ENCODE data around the gene TP53I13.

Gene TP53I13

GRCh38 chr17:29603109-29603674 lies 34.7 kb downstream of the TP53I13 start:
- TF ChIP-seq GATA3 (IDR thresholded peaks at IDR 0.05; ENCODE audit: low read depth, low read length) (no peak), GATA2 (IDR thresholded peaks at IDR 0.05; ENCODE audit: low read depth, low read length) (no peak)

DNA sequence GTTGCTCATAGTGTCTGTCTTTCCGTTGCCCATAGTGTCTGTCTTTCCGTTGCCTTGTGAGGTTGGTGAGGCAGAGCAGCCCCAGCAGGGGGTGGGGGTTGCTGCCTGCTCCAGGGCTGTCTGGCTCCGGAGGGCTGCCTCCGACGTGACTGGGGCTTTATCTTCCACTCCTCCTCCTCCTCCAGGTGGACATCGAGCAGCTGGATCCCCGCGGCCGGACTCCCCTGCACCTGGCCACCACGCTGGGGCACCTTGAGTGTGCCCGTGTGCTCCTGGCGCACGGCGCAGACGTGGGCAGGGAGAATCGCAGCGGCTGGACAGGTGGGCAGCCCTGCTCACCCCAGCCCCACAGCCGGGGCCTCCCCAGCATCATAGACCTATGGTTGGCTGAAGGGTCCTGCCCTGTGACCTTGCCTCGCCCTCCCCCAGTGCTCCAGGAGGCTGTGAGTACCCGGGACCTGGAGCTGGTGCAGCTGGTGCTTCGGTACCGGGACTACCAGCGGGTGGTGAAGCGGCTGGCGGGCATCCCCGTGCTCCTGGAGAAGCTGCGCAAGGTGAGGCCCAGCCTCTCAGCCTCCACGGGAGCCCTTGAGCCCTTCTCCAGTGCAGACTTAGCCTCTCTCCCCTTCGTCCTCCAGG lies 39.2 kb downstream of the TP53I13 start:
- TF ChIP-seq GATA2 (IDR thresholded peaks at IDR 0.05; ENCODE audit: low read depth, low read length) (no peak), GATA3 (IDR thresholded peaks at IDR 0.05; ENCODE audit: low read depth, low read length) (no peak)

DNA sequence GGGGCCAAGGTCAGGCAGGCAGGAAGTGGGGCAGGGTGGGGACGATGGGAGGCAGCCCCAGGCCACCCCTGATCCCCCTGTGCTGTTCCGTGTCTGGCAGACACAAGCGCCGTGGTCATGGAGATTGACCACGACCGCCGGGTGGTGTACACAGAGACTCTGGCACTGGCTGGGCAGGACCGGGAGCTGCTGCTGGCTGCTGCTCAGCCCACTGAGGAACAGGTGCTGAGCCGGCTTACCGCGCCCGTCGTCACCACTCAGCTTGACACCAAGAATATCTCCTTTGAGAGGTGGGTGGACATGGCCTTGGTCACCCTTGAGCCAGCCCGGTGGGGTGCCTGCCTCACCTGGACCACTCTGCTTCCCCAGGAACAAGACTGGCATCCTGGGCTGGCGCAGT lies 40.5 kb downstream of the TP53I13 start:
- TF ChIP-seq GATA3 (IDR thresholded peaks at IDR 0.05; ENCODE audit: low read depth, low read length) (no peak), GATA2 (IDR thresholded peaks at IDR 0.05; ENCODE audit: low read depth, low read length) (no peak)

- TF ChIP-seq GATA3 (IDR thresholded peaks at IDR 0.05; ENCODE audit: low read depth, low read length) (no peak), GATA2 (IDR thresholded peaks at IDR 0.05; ENCODE audit: low read depth, low read length) (no peak)
Observed at GRCh38 chr17:29610395-29610794, 41.9 kb downstream of the TP53I13 start.

- no peak for TF ChIP-seq GATA3 (IDR thresholded peaks at IDR 0.05; ENCODE audit: low read depth, low read length)
- no peak for TF ChIP-seq GATA2 (IDR thresholded peaks at IDR 0.05; ENCODE audit: low read depth, low read length)
Observed at GRCh38 chr17:29611351-29612093, 43.0 kb downstream of the TP53I13 start.

GRCh38 chr17:29612094-29612403 lies 43.5 kb downstream of the TP53I13 start:
- TF ChIP-seq GATA2 (IDR thresholded peaks at IDR 0.05; ENCODE audit: low read depth, low read length) (no peak), GATA3 (IDR thresholded peaks at IDR 0.05; ENCODE audit: low read depth, low read length) (no peak)

DNA sequence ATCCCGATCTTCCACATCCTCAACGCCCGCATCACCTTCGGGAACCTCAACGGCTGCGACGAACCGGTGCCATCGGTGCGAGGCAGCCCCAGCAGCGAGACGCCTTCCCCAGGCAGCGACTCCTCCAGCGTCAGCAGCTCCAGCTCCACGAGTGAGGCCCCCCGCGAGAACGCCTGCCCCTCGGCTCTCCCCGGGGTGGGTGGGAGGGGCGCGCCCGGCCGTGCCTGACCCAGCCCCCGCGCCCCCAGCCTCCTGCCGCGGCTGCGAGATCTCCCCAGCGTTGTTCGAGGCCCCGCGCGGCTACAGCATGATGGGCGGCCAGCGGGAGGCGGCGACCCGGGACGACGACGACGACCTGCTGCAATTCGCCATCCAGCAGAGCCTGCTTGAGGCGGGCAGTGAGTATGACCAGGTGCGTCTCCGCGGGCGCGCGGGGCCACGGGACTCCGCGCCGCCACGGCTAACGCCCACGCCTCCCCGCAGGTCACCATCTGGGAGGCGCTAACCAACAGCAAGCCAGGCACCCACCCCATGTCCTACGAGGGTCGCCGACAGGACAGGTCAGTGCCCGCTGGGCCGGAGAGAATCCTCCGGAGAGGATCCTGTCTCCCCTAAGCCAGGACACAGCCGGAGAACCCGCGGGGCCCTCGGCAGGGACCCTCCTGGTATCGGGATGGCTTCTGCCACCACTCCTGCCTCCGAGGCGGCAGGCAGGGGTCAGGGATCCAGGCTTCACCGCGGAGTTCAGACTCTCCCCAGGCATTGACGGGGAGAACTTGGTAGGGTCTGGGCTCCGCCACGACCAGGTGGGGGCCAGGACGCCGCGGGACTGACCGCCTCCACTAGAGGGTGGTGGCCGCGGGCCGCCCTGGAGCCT lies 44.1 kb downstream of the TP53I13 start:
- no peak for TF ChIP-seq GATA3 (IDR thresholded peaks at IDR 0.05; ENCODE audit: low read depth, low read length)
- TF ChIP-seq GATA2 (IDR thresholded peaks at IDR 0.05; ENCODE audit: low read depth, low read length): no peak

- TF ChIP-seq GATA2 (IDR thresholded peaks at IDR 0.05; ENCODE audit: low read depth, low read length) (no peak), GATA3 (IDR thresholded peaks at IDR 0.05; ENCODE audit: low read depth, low read length) (no peak)
Observed at GRCh38 chr17:29613352-29613837, 44.9 kb downstream of the TP53I13 start.

DNA sequence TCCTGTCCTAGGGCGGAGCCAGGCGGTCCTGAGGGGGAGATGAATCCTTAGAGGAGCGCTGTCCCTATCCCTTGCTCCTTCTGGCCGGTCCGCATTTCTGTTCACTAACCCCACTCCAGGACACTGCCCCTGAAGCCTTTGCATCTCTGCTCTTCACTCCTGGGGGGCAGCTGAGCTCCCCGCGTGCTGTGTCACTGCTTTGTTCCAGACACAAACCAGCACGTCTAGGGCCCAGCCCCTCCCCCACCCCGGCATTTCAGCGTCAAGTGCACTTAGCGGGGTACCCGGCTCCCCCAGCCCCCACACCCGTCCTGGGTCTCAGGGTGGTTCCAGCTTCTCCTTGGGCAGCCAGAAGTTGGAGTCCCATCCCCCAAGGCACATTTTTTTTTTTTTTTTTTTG lies 45.4 kb downstream of the TP53I13 start:
- TF ChIP-seq GATA2 (IDR thresholded peaks at IDR 0.05; ENCODE audit: low read depth, low read length) (no peak), GATA3 (IDR thresholded peaks at IDR 0.05; ENCODE audit: low read depth, low read length) (no peak)

- TF ChIP-seq GATA3 (IDR thresholded peaks at IDR 0.05; ENCODE audit: low read depth, low read length) (no peak), GATA2 (IDR thresholded peaks at IDR 0.05; ENCODE audit: low read depth, low read length) (no peak)
Observed at GRCh38 chr17:29614349-29615047, 46.0 kb downstream of the TP53I13 start.

DNA sequence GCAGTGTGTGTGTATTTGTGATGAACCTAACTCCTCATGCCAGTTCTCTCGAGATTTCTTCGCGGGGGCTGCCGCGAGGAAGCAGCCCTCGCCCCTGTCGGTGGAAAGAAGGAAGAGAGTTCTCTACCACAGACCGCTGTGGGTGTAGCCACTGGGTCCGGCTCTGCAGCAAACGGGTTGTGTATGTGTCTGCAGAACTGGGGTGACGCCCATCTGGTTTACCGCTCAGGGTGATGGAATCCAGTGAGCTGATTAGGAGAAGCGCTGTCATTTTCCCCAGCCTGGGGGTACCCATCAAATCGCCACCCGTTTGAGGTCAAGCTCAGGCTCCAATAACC lies 46.5 kb downstream of the TP53I13 start:
- TF ChIP-seq GATA2 (IDR thresholded peaks at IDR 0.05; ENCODE audit: low read depth, low read length): no peak

- no peak for TF ChIP-seq GATA2 (IDR thresholded peaks at IDR 0.05; ENCODE audit: low read depth, low read length)
- no peak for TF ChIP-seq GATA3 (IDR thresholded peaks at IDR 0.05; ENCODE audit: low read depth, low read length)
Observed at GRCh38 chr17:29615492-29616299, 47.2 kb downstream of the TP53I13 start.
